GM18870 (cell line): ENCODE measurements around the gene ESAM.
"Not testable (repeated sequence)": the region's sequence is repeated elsewhere in the genome, so short reads cannot be mapped to it uniquely, and the experiment has no call there.

Experiments
- ATAC-seq: cut with Tn5 transposase; IDR thresholded peaks from one replicate; pipeline ENCODE4 v1.9.1; 2021; ENCODE audit warnings: moderate library complexity; ENCODE audit not compliant: unreplicated experiment

Gene ESAM

DNA sequence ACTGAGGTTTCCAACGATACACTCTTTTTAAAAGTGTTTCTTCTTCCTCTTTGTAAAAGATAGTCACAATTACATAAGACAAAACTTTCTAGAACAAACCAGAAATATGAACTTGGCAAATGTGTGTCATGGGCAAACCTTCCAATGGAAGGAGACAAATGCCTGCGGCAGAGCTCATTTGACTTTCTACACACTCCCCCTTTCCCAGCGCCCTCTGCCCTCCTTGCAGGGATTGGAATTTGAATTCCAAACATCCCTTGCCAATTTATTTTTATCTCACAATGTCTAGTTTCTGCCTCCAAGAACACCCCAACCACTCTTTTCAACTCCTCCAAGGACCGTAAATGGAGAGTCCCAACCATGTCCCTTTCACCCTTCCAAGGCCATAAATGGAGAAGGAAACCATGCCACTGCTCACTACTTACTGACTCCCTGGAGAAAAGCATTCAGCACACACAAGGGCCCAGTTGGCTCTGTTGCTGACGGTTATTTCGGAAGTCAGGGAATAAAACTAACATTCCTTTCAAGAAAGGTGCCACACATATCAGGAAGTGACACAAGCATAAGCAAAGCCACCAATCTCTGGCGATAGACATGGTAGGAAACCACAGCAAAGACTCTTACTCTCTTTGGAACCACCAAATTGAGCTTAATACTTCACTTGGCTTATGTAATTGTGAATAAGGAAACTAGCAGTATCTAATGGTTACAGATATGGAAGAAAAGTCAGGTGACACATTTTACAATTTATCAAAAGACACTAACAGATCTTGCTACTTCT, 15.0 kb upstream of the ESAM start:
- ATAC-seq, result no peak

GRCh38 chr11:124770959-124771358, 8.9 kb upstream of the ESAM start:
- ATAC-seq, result not testable (repeated sequence)

DNA sequence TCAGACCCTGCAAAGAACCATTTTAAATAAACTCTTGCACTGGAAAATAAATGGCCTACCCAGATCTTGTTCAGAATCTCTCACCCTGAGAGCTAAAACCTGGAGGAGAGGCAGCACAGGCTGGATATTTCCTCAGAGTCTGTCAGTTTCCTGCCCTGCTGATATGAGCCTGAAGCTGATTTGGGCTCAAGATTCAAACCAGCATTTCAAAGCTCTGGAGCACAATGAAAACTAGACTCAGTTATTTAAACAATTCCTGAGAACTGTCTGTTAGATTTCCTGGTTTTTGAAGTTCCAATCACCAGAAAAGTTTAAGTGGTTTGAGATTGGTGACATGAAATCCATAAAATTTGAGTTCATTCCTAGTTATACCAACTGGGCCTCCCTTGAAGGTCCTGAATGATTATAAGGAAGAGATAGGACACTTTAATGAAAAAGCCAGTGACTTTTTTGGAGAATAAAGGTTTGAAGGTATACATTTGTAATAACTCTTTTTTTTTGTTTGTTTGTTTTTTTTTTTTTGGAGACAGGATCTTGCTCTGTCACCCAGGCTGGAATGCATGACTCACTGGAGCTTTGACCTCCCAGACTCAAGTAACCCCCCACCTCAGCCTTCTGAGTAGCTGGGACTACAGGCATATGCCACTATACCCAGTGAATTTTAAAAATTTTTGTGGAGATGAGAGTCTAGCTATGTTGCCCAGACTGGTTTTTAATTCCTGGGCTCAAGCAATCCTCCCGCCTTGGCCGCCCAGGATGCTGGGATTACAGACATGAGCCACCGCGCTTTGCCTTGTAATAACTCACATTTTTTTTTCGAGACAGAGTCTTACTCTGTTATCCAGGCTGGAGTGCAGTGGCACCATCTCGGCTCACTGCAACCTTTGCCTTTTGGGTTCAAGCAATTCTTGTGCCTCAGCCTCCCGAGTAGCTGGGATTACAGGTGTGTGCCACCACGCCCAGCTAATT, 8.0 kb upstream of the ESAM start:
- ATAC-seq, result no peak

DNA sequence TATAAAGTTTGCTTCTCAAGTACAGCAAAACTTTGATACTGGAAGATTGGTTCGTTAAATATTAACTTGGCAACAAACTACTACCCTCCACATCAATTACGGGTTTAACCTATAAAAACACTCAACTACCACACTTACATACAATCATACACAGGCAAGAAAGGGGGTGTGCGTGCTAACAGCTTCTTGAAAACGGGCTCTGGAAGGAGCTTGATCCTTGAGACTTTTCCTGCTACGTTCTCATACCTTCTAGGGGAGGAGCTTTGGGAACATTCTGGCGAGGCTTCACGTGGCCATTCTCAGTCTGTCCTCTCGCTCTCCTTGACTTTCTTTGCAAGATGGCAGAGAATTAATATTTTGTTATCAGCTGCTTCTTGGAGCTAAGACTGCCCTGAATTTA, 6.8 kb upstream of the ESAM start:
- ATAC-seq, result no peak

GRCh38 chr11:124766156-124766555, 4.1 kb upstream of the ESAM start:
- ATAC-seq, result no peak

DNA sequence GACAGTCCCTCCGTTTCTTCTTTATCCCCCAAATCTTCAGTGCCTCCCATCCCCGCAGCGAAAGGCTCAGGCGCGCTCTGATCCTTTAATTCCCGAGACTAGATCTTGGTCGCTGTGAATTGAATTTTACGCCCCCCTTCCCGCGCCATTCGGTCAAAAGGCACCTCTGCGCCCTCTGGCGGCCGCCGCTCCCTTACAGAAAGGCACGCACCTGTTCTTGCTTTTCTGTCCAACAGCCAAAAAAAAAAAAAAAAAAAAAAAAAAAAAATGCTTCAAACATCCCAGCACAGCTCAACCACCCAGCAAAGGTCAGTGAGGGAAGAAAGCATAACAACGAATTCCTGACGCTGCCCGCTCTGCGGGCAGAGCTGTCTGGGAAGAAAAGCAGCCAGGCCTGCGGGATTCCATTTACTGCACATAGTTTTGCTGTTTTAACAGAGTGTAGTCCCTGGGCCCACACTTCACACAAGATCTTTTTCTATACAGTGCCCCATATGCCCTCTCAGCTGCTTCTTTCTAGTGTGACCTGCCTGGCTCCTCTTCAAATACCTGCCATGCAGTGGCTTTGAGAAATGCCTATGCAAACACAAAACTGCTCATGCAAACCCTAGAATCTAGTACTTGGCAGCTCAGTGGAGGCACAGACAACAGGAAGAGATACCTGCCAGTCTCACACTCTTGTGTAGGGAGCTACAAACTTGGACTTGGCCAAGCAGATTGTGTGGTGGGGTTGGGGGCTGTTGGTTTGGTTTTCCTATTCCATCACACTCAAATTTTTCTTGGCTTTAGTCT, 1.3 kb upstream of the ESAM start:
- ATAC-seq, result no peak

DNA sequence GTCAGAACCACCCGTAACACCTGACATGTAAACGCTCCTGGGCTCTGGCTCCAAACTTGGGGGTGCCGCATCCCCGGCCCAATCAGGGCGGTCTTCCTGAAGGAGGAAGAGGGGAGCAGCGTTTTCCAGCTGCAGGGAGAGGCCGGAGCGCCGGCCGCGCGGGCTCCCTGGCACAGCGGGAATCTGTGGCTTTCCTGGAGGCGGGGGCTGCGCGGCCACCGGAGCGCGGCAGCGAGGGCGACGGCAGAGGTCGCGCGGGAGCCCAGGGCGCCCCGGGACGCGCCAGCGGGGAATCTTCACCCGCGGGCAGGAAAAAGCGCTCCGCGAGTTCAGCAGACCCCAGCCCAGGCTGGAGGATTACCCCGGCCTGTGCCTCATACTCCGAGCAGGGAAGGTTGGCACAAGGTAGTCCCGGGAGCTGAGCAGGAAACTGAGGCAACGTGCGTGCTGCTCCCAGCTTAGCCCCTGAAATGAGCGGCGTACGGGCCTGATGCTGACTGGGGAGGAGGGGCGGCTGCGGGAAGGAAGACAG, 600 bp upstream of the ESAM start:
- ATAC-seq, result no peak

DNA sequence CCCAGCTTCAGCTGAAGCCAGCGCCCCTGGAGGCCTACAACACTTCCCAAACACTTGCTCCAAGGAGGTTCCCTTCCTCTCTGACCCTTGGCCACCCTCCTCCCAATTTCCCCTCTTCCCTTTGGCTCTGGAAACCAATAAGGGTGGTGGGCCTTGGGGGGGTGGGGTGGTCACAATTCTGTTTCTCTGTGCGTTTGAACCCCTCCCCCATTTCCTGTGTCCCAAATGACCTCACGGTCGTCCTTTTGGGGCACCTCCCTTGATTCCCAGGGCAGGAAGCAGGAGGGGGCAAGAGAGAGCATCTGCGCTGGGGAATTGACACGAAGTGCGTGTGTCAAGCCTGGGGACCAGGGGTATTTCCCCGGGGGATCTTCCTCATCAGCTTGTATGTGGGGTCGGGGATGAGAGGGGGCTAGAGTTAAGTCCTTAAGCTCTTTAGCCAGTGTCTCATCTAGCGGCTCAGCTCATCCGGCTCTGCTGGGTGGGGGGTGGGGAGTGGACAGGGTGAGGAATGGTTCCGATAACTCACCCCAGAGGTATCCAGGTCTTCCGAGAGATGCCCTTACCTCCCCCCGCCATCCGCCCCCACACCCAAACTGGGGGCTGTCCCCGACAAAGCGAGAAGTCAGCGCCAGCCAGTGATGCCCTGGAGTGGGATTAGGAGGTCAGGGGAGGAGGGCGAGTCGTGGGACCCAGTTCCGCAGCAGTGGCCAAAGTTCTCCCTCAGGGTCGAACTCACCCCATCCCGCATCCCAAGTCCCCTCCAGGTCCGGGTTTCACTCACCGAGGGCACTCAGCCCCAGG, 587 bp downstream of the ESAM start:
- ATAC-seq, result no peak

DNA sequence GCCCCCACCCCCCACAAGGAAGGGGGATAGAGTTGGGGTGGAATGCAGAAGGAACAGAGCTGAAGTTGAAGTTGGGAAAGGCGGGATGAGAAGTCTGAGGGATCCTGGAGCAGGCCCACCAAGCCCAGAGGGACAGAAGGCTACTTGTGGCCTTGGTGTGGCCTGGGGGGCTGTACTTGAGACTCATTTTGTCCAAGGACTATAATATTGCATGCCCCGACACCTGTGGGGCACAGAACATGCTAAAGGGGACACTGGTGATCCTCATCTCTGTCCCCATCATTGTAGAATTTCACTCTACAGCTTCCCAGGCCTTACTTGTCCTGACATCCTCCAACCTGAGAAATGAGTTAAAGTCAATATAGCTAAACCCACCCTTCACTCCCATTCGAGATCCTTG, 1.3 kb downstream of the ESAM start:
- no peak for ATAC-seq

DNA sequence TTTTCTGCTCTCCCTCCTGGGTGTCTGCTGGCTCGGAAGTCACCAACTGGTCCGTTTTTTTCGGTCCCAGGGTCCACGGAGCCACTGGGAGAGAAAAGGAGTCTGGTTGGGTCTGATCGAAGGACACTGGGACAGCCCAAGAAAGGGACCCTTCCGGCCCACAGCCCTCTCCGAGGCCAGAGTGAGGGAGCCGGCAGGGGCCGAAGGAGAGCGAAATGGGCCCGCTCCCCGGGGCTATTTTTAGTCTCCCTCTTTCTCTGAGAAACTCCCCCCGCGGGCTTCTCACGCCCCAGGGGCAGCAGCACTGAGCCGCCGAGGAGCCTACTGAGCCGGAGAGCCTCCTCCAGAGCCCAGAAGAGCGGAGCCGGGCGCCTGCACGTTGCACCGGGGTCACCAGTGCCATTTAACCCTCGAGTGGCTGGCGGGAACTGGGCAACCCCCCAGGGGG, 1.9 kb downstream of the ESAM start:
- peak; percentile 23 for ATAC-seq

GRCh38 chr11:124759266-124760204, 2.6 kb downstream of the ESAM start:
- no peak for ATAC-seq

DNA sequence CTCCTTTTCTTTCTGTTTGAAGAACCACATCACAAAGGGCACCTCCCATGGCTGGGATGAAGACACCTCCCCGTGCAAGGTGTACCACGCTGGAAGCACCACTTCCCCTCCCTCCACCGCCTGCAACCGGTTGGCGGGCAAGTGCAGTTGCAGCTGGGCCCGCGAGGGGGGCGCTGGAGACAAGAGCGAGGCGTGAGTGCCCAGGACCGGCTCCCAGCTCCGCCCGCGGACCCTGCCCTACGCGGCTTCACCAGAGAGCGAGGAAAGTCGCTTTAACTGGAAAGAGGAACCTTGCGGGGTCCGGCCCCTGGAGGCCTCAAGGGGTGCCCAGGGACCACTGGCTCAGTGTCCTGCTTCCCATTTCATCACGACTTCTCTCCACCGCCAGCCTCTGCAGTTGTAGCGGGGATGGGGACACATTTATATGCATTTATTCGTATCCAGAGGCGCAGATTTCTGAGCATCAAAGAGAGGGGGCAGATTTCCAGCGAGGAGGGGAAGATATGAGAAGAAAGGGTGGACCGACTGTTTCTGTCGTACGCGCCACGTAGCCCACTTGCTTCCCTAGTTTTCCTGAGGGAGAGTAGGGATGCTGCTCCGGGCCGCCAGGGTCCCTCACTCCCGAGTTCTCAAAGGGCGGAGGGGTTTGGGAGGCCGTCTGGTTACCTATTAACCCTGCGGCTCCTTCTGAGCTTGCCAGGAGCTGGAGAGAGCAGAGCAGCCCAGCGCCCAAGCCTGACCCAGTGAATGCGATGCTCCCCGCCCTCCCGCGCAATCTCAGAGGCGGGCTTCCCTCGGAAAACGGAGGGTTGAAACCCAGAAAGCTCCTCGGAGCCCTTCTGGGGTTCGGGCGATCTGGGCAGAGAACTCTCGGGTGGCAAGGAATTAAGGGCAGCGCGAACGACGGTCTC, 3.5 kb downstream of the ESAM start:
- ATAC-seq, result no peak

- ATAC-seq, result no peak
Observed at GRCh38 chr11:124757320-124757719, 4.8 kb downstream of the ESAM start.

DNA sequence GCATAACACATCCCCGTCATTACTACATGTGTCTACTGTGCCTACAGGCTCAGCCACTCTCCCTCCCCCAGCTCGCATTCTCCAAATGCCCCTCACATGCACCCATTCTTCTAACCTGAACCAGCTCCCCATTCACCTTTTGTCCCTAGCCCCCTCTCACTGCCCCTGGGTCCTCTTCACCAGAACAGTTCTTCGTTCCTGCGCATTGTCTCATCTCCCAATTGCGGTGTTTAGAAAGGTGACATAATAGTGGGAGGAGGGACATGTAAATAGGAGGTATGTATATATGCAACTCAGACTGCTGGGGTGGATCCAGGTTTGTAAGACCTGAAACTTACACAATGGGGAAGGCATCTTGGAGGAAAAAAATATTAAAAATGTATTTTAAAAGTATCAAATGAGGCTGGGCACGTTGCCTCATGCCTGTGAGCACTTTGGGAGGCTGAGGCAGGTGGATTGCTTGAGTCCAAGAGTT, 5.3 kb downstream of the ESAM start:
- ATAC-seq, result no peak

- ATAC-seq, result no peak
Observed at GRCh38 chr11:124756033-124756752, 5.9 kb downstream of the ESAM start.

DNA sequence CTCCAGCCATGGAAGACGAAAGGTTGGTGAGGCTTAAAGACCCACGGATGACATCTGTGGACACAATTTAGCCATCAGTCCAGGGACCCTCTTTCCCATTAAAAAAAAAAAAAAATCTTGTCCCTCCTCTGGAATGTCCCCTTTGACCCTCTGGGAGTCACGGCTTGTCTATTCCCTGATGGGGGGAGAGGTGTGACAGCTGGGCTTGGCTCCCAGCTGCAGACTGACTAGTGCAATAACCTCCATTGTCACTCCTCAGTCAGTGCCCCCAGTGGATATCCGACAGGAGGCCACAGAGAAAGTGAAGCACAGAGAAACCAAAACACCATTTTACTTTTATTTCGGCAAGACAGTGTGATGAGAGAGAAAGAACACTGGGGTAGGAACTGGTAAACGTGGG, 7.4 kb downstream of the ESAM start:
- ATAC-seq, result no peak

- no peak for ATAC-seq
Observed at GRCh38 chr11:124754309-124754708, 7.8 kb downstream of the ESAM start.
